GM18873 (cell line): ENCODE measurements around the gene CALCOCO2.
"Not testable (repeated sequence)": the region's sequence is repeated elsewhere in the genome, so short reads cannot be mapped to it uniquely, and the experiment has no call there.

Experiments
- ATAC-seq: cut with Tn5 transposase; IDR thresholded peaks from one replicate; pipeline ENCODE4 v1.9.1; 2021; ENCODE audit warnings: mild to moderate bottlenecking, moderate library complexity, moderate number of reproducible peaks; ENCODE audit not compliant: unreplicated experiment, low FRiP score

The CALCOCO2 gene

GRCh38 chr17:48830840-48831548, at the start of gene CALCOCO2:
CALCOCO2 (plus strand) TSS chr17:48831035; CDS start chr17:48841708, 10,673 bp downstream.
- ATAC-seq: peak; percentile 78

DNA sequence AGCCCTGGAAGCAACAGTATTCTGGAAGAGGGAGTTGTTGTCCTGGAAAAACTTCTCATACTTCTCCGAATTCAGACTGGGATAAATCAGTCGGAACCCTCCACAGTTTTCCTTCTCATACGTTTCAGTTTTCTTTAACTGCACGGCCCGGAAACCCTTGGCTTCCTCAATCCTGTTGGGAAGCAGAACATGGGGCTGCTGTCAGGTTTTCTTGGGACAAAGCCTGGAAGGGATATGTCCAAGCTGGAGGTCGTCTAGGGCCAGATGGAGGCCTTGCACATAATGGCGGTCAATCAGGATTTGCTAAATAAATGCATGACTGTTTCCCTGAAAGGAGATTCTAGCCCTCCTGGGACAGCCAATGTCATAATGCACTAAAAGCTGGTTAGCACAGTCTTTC, 43.0 kb upstream of the CALCOCO2 start:
- ATAC-seq: no peak

DNA sequence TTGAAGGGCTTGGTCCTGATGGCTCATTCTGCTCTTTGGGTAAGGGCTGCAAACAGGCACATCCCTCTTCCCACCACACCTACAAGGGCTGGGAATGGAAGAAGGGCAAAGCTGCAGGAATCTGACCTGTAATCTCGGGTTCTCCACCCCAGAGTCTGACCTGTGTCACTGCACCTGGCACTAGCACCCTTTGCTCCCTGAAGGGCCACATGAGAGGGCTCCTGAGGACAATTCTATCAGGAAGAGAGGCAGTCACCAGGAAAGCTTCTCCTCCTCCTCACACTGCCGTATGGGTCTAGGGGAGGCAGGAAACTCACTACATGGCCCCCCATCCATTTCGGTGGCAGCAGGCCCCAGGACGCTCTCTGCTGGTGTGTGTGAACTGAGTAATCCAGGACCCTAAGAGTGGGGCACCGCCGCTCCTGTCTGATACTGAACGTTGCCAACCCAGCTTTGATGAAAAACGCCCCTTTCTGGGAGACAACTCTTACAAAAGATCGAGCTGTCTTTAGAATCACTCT, 40.2 kb upstream of the CALCOCO2 start:
- ATAC-seq: no peak

DNA sequence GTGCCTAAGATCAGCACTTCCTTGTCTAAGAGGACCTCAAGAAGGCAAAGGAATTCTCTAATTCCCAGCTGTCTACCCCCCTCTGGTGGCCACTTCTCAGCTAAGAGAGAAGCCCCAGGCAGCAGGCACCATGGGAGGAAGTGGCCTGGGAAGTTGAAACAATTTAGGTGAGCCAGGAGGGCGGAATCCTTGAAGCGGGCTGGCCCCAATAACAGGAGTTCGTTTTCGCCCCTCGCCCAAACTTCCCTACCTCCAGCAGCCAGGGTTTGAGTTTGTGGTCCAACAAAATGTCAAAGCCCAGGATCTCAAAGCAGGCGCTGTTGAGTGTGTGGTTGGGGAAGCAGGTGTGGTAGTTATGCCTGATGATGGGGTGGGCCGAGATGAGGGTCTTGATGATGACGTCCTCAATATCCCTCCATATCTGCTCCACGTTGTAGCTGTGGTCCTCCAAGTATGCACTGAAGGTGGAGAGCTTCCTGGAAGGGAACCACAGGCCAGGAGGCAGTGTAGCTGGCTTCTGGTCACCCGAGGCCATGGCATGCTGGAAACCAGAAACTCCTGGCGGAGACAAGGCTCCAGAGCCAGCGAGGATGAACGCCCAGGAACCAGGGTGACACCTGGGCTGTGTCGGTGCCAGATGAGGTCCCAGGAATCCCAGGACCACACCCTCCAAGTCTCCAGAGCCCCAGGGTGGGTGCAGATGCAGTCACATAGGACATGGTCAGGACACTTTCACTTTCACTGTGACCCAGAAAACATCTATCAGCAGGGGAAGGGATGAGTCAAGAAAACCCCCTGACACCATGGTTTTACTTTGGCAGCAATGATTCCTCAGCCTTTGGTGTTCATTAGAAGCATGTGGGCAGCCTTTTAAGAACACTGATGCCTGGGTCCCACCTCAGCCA, 39.5 kb upstream of the CALCOCO2 start:
- no peak for ATAC-seq

DNA sequence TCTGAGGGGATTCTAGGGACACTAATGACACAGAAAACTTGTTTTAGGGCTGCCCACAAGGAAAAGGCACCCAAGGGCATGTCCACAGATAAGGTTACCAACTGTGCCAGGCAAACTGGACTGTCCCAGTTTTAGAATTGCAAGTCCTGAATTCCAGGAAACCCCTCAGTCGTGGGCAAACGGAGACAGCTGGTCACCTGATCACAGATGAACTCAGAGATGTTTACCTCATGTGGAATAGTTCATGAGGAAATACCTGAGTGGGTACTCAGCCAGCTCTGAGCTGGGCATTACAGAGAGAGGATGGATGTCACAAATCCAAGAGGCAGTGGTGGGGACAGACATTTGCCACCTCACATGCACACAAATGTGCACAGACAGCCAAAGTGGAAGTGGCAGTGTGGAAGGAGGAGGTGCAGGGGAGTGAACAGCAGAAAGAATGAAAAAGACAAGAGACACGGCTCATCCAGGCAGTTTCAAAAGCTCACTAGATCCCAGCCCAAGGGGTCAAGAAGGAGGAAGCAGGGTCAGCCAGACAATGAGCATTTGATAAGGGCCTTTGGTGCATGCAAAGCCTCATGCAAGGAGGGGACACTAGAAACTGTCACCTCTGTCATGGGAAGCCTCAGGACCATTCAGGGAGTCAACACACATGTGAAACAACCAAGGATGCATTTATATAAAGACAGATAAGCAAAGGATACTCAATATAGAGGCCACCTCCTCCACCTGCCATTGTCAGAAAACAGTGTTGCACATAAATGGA, 38.6 kb upstream of the CALCOCO2 start:
- no peak for ATAC-seq

DNA sequence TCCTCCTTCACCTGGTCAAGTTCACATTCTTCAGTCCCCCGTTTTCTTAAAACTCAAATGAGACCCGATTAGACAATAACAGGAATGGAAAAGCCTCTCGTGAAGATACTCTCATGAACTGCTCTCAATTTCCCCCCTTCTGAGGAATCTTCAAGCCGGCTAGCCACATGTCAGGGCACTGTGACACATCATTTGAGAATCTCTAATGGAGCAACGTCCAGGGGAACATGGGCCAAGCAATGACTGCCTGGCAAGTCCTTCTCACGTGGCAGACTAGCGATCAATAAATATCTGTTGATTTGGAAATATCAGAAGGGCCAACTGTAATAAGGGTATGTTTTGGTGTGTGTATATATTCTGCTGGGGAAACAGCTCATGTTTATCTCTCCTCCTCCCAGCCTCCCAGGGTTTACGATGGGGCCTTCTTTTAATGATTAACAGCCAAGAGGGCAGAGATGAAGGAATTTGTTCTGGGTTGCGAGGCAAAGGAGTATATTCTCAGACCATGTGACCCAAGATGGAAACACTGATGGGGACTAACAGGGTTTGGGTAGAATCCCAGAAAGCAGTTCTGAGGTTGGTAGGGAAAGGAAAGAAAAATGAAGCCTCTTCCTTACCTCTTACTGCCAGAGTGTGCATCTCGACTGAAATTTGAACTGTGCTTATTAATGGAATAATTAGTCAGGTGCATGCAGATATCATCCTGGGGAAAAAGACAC, 35.2 kb upstream of the CALCOCO2 start:
- ATAC-seq: no peak

DNA sequence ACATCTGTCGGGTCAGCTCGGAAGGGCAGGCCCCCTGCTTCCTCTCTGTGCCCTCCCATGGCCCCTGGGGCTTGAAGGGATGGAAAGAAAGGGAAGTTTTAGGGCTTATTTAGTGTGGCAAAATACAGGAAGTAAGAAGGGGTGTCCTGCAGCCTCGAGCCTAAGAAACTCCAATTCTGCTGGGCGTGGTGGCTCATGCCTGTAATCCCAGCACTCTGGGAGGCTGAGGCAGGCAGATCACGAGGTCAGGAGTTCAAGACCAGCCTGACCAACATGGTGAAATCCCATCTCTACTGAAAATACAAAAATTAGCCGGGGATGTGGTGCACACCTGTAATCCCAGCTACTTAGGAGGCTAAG, 34.7 kb upstream of the CALCOCO2 start:
- ATAC-seq: not testable (repeated sequence)

DNA sequence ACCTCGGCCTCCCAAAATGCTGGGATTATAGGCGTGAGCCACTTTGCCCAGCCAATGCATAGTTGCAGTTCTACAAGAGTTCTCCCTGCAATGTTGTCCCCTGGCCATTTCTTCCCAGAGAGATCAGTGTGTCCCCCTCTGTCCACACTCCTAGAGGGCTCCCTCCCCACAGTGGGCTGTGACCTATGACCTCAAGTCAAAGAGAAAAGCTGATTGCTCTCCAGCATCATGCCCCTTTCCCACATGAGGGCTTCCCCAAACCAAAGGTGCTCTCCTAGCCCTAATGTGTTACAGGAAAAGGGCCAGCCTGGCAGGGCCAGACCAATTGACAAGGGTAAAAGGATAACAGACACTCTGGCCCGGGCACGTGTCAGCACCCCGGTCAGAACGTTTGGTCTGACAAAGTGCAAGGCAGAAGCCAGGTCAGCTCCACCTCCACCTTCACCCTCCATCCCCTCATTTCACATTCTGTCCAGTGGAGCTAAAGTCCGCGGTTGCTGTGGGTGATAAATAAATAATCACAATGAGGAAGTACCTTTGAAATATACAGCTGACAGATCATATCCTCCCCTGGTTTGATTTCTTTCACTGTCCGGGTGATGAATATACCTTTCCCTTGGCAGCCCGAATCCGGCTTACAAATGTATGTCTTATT, 31.6 kb upstream of the CALCOCO2 start:
- ATAC-seq: no peak

DNA sequence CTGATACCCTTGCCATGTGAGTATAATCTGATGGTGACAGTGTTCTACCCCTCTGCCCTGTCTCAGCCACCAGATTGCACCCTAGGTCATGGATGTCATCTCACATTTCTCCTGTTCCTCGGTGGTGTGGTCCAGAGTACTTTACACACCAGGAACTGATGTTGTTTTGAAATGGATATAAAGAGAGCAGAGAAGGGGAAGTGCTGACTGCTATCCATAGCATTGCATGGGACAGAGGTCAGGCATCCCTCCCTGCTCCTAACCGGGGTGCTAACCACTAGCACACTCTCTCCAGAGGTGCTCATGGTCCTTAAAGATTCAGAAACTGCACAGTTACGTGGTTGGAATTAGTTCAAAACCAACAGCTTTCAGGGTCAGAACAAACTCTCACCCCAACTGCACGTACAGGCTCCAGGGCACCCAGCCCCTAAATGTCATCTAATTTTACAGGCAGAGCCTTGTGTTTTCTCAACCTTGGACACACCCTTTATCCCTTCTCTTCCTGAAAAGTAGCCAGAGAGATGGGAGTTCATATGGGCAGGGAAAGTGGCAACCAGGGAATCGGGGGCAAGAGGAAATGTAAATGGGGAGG, 30.1 kb upstream of the CALCOCO2 start:
- no peak for ATAC-seq

DNA sequence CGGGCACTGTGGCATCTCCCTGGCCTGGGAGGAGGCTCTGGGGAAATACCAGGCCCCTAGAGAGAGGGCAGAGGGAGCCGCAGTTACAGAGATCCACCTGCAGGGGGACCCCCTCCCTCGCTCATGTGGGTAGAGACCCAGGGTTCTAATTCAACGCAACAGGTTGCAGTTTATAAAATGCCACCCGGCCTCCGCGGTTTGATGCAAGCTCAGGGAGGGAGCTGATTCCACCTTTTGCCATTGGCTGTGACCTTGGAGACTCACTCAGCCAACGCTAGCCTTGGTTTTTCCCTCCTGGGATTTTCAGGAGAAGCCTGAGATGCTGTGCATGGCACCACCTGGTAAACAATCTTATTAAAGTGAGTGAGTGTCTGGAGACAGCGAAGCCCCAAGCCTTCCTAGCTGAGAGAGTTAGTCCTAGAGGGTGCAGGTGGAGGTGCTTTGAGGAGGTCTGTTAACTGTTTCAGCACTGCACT, 25.9 kb upstream of the CALCOCO2 start:
- ATAC-seq: no peak

GRCh38 chr17:48809182-48809581, 21.7 kb upstream of the CALCOCO2 start:
- ATAC-seq: no peak

DNA sequence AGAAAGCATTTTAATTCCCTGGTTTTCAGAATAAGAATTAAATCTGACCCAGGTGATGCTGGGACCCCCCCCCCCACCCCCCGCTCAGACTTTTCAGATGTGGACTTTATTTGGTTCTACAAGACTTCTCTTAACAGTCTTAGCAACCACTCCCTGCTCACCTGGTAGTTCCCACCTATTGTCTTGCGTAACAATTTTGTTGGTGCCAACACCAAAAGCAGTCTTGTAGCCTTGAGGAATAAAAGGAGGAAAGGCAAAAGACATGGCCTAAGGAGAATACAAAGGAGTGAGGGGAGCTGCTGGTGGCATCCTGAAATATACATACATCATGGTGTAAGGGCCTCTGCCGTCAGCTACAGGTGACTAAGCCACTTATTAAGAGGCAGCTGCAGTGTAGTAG, 18.8 kb upstream of the CALCOCO2 start:
- ATAC-seq: no peak

DNA sequence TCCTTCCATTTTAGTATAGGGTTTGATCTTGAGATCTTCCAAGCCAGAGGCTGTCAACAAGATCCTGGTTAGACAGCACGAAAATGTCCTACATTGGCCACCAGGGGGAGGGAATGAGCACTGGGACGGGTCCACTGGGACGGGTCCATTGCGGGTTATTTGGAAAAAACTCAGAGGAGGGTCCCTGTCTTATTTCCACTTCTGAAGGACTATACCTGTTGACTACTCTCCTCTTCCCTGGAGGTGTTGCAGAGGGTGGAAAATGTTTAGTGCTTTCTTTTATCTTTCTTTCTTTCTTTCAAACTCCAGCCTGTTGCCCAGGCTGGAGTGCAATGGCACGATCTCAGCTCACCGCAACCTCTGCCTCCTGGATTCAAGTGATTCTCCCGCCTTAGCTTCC, 16.3 kb upstream of the CALCOCO2 start:
- no peak for ATAC-seq

GRCh38 chr17:48815311-48815710, 15.5 kb upstream of the CALCOCO2 start:
- ATAC-seq: no peak

DNA sequence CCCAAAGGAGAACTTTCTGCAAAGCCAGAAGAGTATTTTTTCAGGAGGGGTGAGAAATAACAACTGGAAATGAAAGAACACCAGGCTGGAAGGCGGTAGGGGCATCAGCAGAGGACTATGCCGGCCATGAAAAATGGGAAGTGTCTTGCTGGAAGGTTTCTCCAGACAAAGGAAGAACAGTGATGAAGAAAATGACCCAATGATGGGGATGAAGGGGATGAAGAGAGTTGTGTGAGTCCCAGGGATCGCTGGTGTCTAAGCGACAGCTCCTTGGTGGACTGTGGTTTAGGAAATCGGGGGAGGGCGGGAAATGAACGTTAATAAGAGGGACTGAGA, 14.4 kb upstream of the CALCOCO2 start:
- no peak for ATAC-seq

GRCh38 chr17:48816774-48817590, 13.9 kb upstream of the CALCOCO2 start, which contains the start of gene TTLL6:
TTLL6 (minus strand) TSS chr17:48817229; CDS start chr17:48817072, 157 bp downstream.
- ATAC-seq: peak; percentile 75

- ATAC-seq: no peak
Observed at GRCh38 chr17:48818361-48818841, 12.4 kb upstream of the CALCOCO2 start.

- ATAC-seq: no peak
Observed at GRCh38 chr17:48819466-48819865, 11.4 kb upstream of the CALCOCO2 start.
